Stomach (tissue), 9 donors: ENCODE measurements around the gene PSORS1C1. TPM values are rescaled to one million over a fixed set of nuclear protein-coding genes. Genes with fewer than 3 reads are reported as not detected.

Experiments
- DNase-seq, 2 donors: peaks; one replicate each; pipeline versions ENCODE4 v3.0.0 to v3.0.0-alpha.2; 2013 to 2019
- H3K27ac ChIP-seq, 5 donors: fragments of 200-600 bp in 4 of 5; sonication (generic) in 4 of 5; one replicate each; pipeline ENCODE4 v1.5.1; 2013 to 2019; ENCODE audit warnings: mild to moderate bottlenecking in 1 of 5, moderate library complexity in 1 of 5
- H3K27me3 ChIP-seq, 3 donors: fragments of 200-600 bp; sonication (generic); one replicate each; pipeline ENCODE4 v1.5.1; 2017 to 2019; ENCODE audit warnings: mixed run types in 1 of 3
- H3K36me3 ChIP-seq, 4 donors: fragments of 200-600 bp; sonication (generic); 1 replicate in 3 of 4; 2 replicates in 1 of 4; pipeline ENCODE4 v1.5.1; 2016 to 2019
- H3K4me1 ChIP-seq, 4 donors: fragments of 200-600 bp; sonication (generic); one replicate each; pipeline ENCODE4 v1.5.1; 2016 to 2019
- H3K4me3 ChIP-seq, 4 donors: fragments of 200-600 bp; sonication (generic) in 3 of 4; one replicate each; pipeline ENCODE4 v1.5.1; 2016 to 2019; ENCODE audit warnings: mild to moderate bottlenecking in 1 of 4
- H3K9me3 ChIP-seq, 4 donors: fragments of 200-600 bp; sonication (generic); one replicate each; pipeline ENCODE4 v1.5.1; 2016 to 2019
- CTCF ChIP-seq, 7 experiments: fragments of 450-650 bp in 4 of 7; fragments of 200-600 bp in 3 of 7; sonication (generic) in 3 of 7; IDR thresholded peaks; one replicate each; pipeline ENCODE4 v1.5.1; 2016 to 2019; ENCODE audit warnings: antibody characterized with exemption in 7 of 7, control low read depth in 2 of 7, mild to moderate bottlenecking in 1 of 7
- EP300 ChIP-seq: sonication (generic); formaldehyde crosslinking; IDR thresholded peaks from one replicate; pipeline ENCODE4 v1.6.1; 2017; ENCODE audit warnings: antibody characterized with exemption
- POLR2A ChIP-seq, 4 donors: fragments of 450-650 bp; IDR thresholded peaks; one replicate each; pipeline ENCODE4 v1.6.1; 2016; ENCODE audit warnings: antibody characterized with exemption in 4 of 4, control low read depth in 2 of 4, mild to moderate bottlenecking in 1 of 4, moderate library complexity in 1 of 4
- POLR2AphosphoS5 ChIP-seq, 3 donors: sonication (generic); formaldehyde crosslinking; IDR thresholded peaks; one replicate each; pipeline ENCODE4 v1.6.1; 2016; ENCODE audit warnings: antibody characterized with exemption in 3 of 3
- WGBS, 5 donors: extraction: QIAGEN DNeasy Blood & Tissue Kit in 3 of 5; methylation state at CpG; one replicate each; pipeline versions ENCODE4 v1.1.5 to v1.1.7; 2013 to 2018; 5-methylcytosine and 5-hydroxymethylcytosine counted together
- intact Hi-C: fragments of 100-400 bp; cut with DNase I; formaldehyde crosslinking; loops from one replicate; pipeline ENCODE4 v1.15.1; 2023; ENCODE audit warnings: low total_unique reads
- polyA plus RNA-seq, 3 donors: library from polyadenylated mRNA; stranded (reverse); fragments of 200-250 nt; gene quantifications; one replicate each; pipeline ENCODE4 v1.2.3, GENCODE V29; 2013
- total RNA-seq, 5 donors: library from RNA; depleted of rRNA; stranded (reverse); fragments of >200 nt; gene quantifications; one replicate each; pipeline versions ENCODE4 v1.1.0 to v1.2.3, GENCODE V29; 2014 to 2016
- donor health status: healthy with polysubstance abuse.
- donor health status: Bipolar disorder and iron deficiency.
- donor health status: healthy.

PSORS1C1 gene
- total and polyA plus RNA-seq, 8 donors = 2.7 to 7.4 (median 3.9) TPM; not detected in 1

GRCh38 chr6:31115941-31116560, 1.5 kb downstream of the PSORS1C1 start:
- intact Hi-C loops = no loop called here
- H3K4me3 ChIP-seq = peak overlapping the region in 1 of 4 donors; percentile 28
- H3K27ac ChIP-seq = peak overlapping the region in 1 of 5 donors; percentile 84

GRCh38 chr6:31116661-31117385, 2.2 kb downstream of the PSORS1C1 start:
- DNase-seq = peak in 1 of 2 donors; percentile 26
- WGBS, 5 donors = 75 to 88% (median 80%) methylated on average over 12 to 19 of the region's 19 CpGs
- no peaks in the 10 kb centered on the region for H3K36me3 ChIP-seq
- TF ChIP-seq POLR2AphosphoS5 (IDR thresholded peaks at IDR 0.05) (peak in 1 of 3 donors; percentile 52), CTCF (IDR thresholded peaks at IDR 0.05) (no peak), POLR2A (IDR thresholded peaks at IDR 0.05) (no peak), EP300 (no peak)
- H3K27me3 ChIP-seq = no peaks in the 10 kb centered on the region
- H3K4me3 ChIP-seq = peak overlapping the region in 2 of 4 donors; percentile 5 to 24
- peaks cover 17 to 49% (median 26%) of the 10 kb centered on the region in 4 donors for H3K4me1 ChIP-seq
- no peaks in the 10 kb centered on the region for H3K9me3 ChIP-seq
- intact Hi-C loops = no loop called here
- peak overlapping the region in 3 of 5 donors; percentile 21 to 51 (median 26) for H3K27ac ChIP-seq

More at GRCh38 chr6:31115941-31116560, 1.5 kb downstream of the PSORS1C1 start:
- TF ChIP-seq POLR2A (IDR thresholded peaks at IDR 0.05) = no peak
- TF ChIP-seq CTCF (IDR thresholded peaks at IDR 0.05) = no peak
- TF ChIP-seq POLR2AphosphoS5 (IDR thresholded peaks at IDR 0.05) = no peak
- TF ChIP-seq EP300 = no peak
- DNase-seq = no peak
- Histone ChIP-seq H3K9me3 (no peaks in the 10 kb centered on the region), H3K27me3 (peaks cover 0 to 2% (median 0%) of the 10 kb centered on the region in 3 donors), H3K36me3 (no peaks in the 10 kb centered on the region), H3K4me1 (peaks cover 17 to 49% (median 26%) of the 10 kb centered on the region in 4 donors)
- 86 to 96% (median 94%) methylated on average over 10 to 12 of the region's 12 CpGs for WGBS, 5 donors

GRCh38 chr6:31118178-31118577, 3.6 kb downstream of the PSORS1C1 start:
- Histone ChIP-seq H3K4me3 (no peak overlapping the region), H3K4me1 (peaks cover 28 to 61% (median 38%) of the 10 kb centered on the region in 4 donors), H3K9me3 (no peaks in the 10 kb centered on the region), H3K36me3 (no peaks in the 10 kb centered on the region), H3K27ac (no peak overlapping the region), H3K27me3 (no peaks in the 10 kb centered on the region)
- 77 to 91% (median 79%) methylated on average over 7 of the region's 7 CpGs for WGBS, 5 donors
- DNase-seq = no peak
- no peak for TF ChIP-seq CTCF (IDR thresholded peaks at IDR 0.05)
- TF ChIP-seq EP300 = no peak
- TF ChIP-seq POLR2A (IDR thresholded peaks at IDR 0.05) = no peak
- no peak for TF ChIP-seq POLR2AphosphoS5 (IDR thresholded peaks at IDR 0.05)
- intact Hi-C loops = no loop called here

- no peak for DNase-seq
- intact Hi-C loops = no loop called here
These were observed 5.7 kb downstream of the PSORS1C1 start, which contains the start of gene CDSN for GRCh38 chr6:31120151-31120915. Gene CDSN (minus strand): TSS chr6:31120446. CDS start chr6:31120419, 27 bp downstream.

More at GRCh38 chr6:31120151-31120915, 5.7 kb downstream of the PSORS1C1 start, which contains the start of gene CDSN:
- no peaks in the 10 kb centered on the region for H3K9me3 ChIP-seq
- no peak for TF ChIP-seq EP300
- TF ChIP-seq POLR2A (IDR thresholded peaks at IDR 0.05) = no peak
- TF ChIP-seq POLR2AphosphoS5 (IDR thresholded peaks at IDR 0.05) = no peak
- TF ChIP-seq CTCF (IDR thresholded peaks at IDR 0.05) = no peak
- no peaks in the 10 kb centered on the region for H3K27me3 ChIP-seq
- H3K27ac ChIP-seq = no peak within 1 kb of the TSS
- no peaks in the 10 kb centered on the region for H3K36me3 ChIP-seq
- H3K4me3 ChIP-seq = no peak within 1 kb of the TSS
- 81 to 88% (median 87%) methylated on average over 17 to 26 of the region's 26 CpGs for WGBS, 5 donors
- peaks cover 14 to 49% (median 28%) of the 10 kb centered on the region in 4 donors for H3K4me1 ChIP-seq
